GM12878 (cell line): ENCODE data around the gene PPP1CA. TPM values are rescaled to one million over a fixed set of nuclear protein-coding genes. Genes with fewer than 3 reads are reported as not detected.
A peak's percentile ranks its signal among the peaks of the same experiment; 100 is the strongest.

Experiments
- ATF3 ChIP-seq: IDR thresholded peaks from 2 replicates; pipeline ENCODE4 v1.6.1; 2011; ENCODE audit warnings: low read depth, mild to moderate bottlenecking, low read length, moderate library complexity, borderline replicate concordance; ENCODE audit errors: extremely low read depth
- BMI1 ChIP-seq: fragments of 450-650 bp; IDR thresholded peaks from 2 replicates; pipeline ENCODE4 v1.6.1; 2016; ENCODE audit warnings: mild to moderate bottlenecking, moderate library complexity, borderline replicate concordance
- CREB1 ChIP-seq: IDR thresholded peaks from 2 replicates; pipeline ENCODE4 v1.6.1; 2012; ENCODE audit warnings: low read depth, mild to moderate bottlenecking, inconsistent platforms
- E2F8 ChIP-seq: fragments of 450-650 bp; IDR thresholded peaks from 2 replicates; pipeline ENCODE4 v1.6.1; 2018; ENCODE audit warnings: mild to moderate bottlenecking, low read depth, moderate library complexity; ENCODE audit not compliant: partially characterized antibody
- GATAD2B ChIP-seq: fragments of 450-650 bp; conservative IDR thresholded peaks from 2 replicates; pipeline ENCODE4 v1.6.1; 2017; ENCODE audit warnings: low read depth, mild to moderate bottlenecking, moderate library complexity
- IRF5 ChIP-seq: fragments of 450-650 bp; IDR thresholded peaks from 2 replicates; pipeline ENCODE4 v1.6.1; 2017; ENCODE audit warnings: borderline replicate concordance
- KDM1A ChIP-seq: fragments of 200-600 bp; sonication (generic); IDR thresholded peaks from 2 replicates; pipeline ENCODE4 v1.6.1; 2016; ENCODE audit warnings: borderline replicate concordance
- MTA3 ChIP-seq: IDR thresholded peaks from 2 replicates; pipeline ENCODE4 v1.6.1; 2012; ENCODE audit warnings: low read length, inconsistent platforms, borderline replicate concordance
- NFIC ChIP-seq: IDR thresholded peaks from 2 replicates; pipeline ENCODE4 v1.6.1; 2012; ENCODE audit warnings: low read depth, mild to moderate bottlenecking, inconsistent platforms, low read length, moderate library complexity
- NR2F1 ChIP-seq: fragments of 450-650 bp; conservative IDR thresholded peaks from 2 replicates; pipeline ENCODE4 v1.6.1; 2017; ENCODE audit warnings: mild to moderate bottlenecking
- PBX3 ChIP-seq: IDR thresholded peaks from 2 replicates; pipeline ENCODE4 v1.6.1; 2011; ENCODE audit warnings: mild to moderate bottlenecking, low read depth, low read length, moderate library complexity; ENCODE audit not compliant: insufficient replicate concordance
- PML ChIP-seq: IDR thresholded peaks from 2 replicates; pipeline ENCODE4 v1.6.1; 2012; ENCODE audit warnings: low read length, inconsistent platforms
- POLR2AphosphoS5 ChIP-seq: IDR thresholded peaks from 2 replicates; pipeline ENCODE4 v1.6.1; 2011; ENCODE audit warnings: mild to moderate bottlenecking, low read length, inconsistent platforms
- RUNX3 ChIP-seq: IDR thresholded peaks from 2 replicates; pipeline ENCODE4 v1.6.1; 2012; ENCODE audit warnings: low read length, inconsistent platforms
- SIN3A ChIP-seq: IDR thresholded peaks from 2 replicates; pipeline ENCODE4 v1.6.1; 2012; ENCODE audit warnings: low read depth, low read length, improper control_type of control experiment
- SMC3 ChIP-seq: IDR thresholded peaks from 2 replicates; pipeline ENCODE4 v1.6.1; 2011; ENCODE audit warnings: low read length, improper control_type of control experiment, borderline replicate concordance
- SUPT20H ChIP-seq: IDR thresholded peaks from 2 replicates; pipeline ENCODE4 v1.6.1; 2011; ENCODE audit warnings: low read depth, mild to moderate bottlenecking, low read length, moderate library complexity, borderline replicate concordance; ENCODE audit not compliant: control insufficient read depth
- TCF7 ChIP-seq: IDR thresholded peaks from 2 replicates; pipeline ENCODE4 v1.6.1; 2014; ENCODE audit warnings: antibody characterized with exemption, borderline replicate concordance
- ZBTB40 ChIP-seq: fragments of 450-650 bp; IDR thresholded peaks from 2 replicates; pipeline ENCODE4 v1.6.1; 2016; ENCODE audit warnings: mild to moderate bottlenecking, moderate library complexity, borderline replicate concordance
- ZNF207 ChIP-seq: fragments of 450-650 bp; IDR thresholded peaks from 2 replicates; pipeline ENCODE4 v1.6.1; 2014; ENCODE audit warnings: antibody characterized with exemption, mild to moderate bottlenecking, borderline replicate concordance
- polyA plus RNA-seq, 11 experiments: library from polyadenylated mRNA; depleted of rRNA in 4 of 11; unstranded in 6 of 11; stranded (reverse) in 5 of 11; fragments of >200 nt; fragmentation: Nextera tagmentation in 4 of 11; fragmentation: Illumina TruSeq in 1 of 11; extraction: Ambion mirVana in 4 of 11; extraction: Trizol in 1 of 11; gene quantifications; 1 replicate in 1 of 11; 2 replicates in 10 of 11; pipeline versions ENCODE4 v1.2.1 to v1.2.3, GENCODE V29; 2011 to 2016; ENCODE audit warnings: inconsistent platforms in 2 of 11, missing spikeins in 2 of 11, low read depth in 1 of 11
- total RNA-seq, 4 experiments: library from RNA; depleted of rRNA in 3 of 4; stranded (reverse); fragments of >200 nt in 3 of 4; fragmentation: Illumina TruSeq in 1 of 4; extraction: Trizol in 1 of 4; gene quantifications; 2 replicates each; pipeline versions ENCODE4 v1.2.1 to v1.2.3, GENCODE V29; 2013 to 2021

PPP1CA gene
- total and polyA plus RNA-seq, 10 of the 15 experiments (the other 5 are each of a cell fraction or from before 2014, with no cell fraction given), result 26.4 to 458 (median 240) TPM

- no peak for TF ChIP-seq ZBTB40
- no peak for TF ChIP-seq E2F8
- no peak for TF ChIP-seq PML
- 0 out of 2 replicates have a peak, but pooled peaks have one; percentile 3 for TF ChIP-seq SMC3
- no peak for TF ChIP-seq PBX3
- TF ChIP-seq CREB1, result no peak
- TF ChIP-seq ZNF207, result no peak
- TF ChIP-seq BMI1, result no peak
- no peak for TF ChIP-seq RUNX3
- no peak for TF ChIP-seq GATAD2B
- no peak for TF ChIP-seq NFIC
- no peak for TF ChIP-seq ATF3
- no peak for TF ChIP-seq SIN3A
- no peak for TF ChIP-seq KDM1A
- no peak for TF ChIP-seq SUPT20H
- no peak for TF ChIP-seq TCF7
- 0 out of 2 replicates have a peak, but pooled peaks have one; percentile 24 for TF ChIP-seq NR2F1
- no peak for TF ChIP-seq IRF5
- TF ChIP-seq MTA3, result no peak
- TF ChIP-seq POLR2AphosphoS5, result peak; percentile 23; the same call in 1 of the 2 replicates
Measured at GRCh38 chr11:67439321-67440228, 37.9 kb upstream of the PPP1CA start (continued).
